SK-N-MC (cell line): Measurements from ENCODE around the gene TIFAB.

Experiments
- EZH2 ChIP-seq: fragments of 200-600 bp; sonication (generic); IDR thresholded peaks from one replicate; pipeline ENCODE4 v1.6.1; 2017; ENCODE audit warnings: antibody characterized with exemption
- FOXP2 ChIP-seq: optimal IDR thresholded peaks from 2 replicates; pipeline ENCODE3; 2011; ENCODE audit warnings: mild to moderate bottlenecking, moderate library complexity; ENCODE audit not compliant: insufficient read depth; ENCODE audit errors: extremely low read length, control extremely low read depth
- POLR2AphosphoS5 ChIP-seq: IDR thresholded peaks from 2 replicates; pipeline ENCODE4 v1.6.1; 2012; ENCODE audit warnings: mild to moderate bottlenecking, low read depth, low read length, borderline replicate concordance

- TF ChIP-seq EZH2 (no peak), POLR2AphosphoS5 (no peak), FOXP2 (no peak)
These were observed 18.3 kb downstream of the TIFAB start for GRCh38 chr5:135433681-135434426.
